ENCODE data around the gene NMU.
"Not testable (repeated sequence)": the region's sequence is repeated elsewhere in the genome, so short reads cannot be mapped to it uniquely, and the experiment has no call there.

The NMU gene

GRCh38 chr4:55635741-55636655, at the start of gene NMU:
NMU (minus strand) TSS chr4:55636298; CDS start chr4:55636192, 106 bp downstream.
- DNase-seq: peak; percentile 23 to 65

- DNase-seq: no peak
Observed at GRCh38 chr4:55684276-55684675, 48.2 kb upstream of the NMU start.

GRCh38 chr4:55682797-55683196, 46.7 kb upstream of the NMU start:
- DNase-seq: not testable (repeated sequence)

GRCh38 chr4:55682295-55682694, 46.2 kb upstream of the NMU start:
- DNase-seq: no peak

GRCh38 chr4:55681430-55681829, 45.3 kb upstream of the NMU start:
- no peak for DNase-seq

GRCh38 chr4:55675196-55675793, 39.2 kb upstream of the NMU start:
- DNase-seq: peak in 1 of 2 experiments; percentile 32

GRCh38 chr4:55673424-55673823, 37.3 kb upstream of the NMU start:
- DNase-seq: no peak

- DNase-seq: no peak
Observed at GRCh38 chr4:55671667-55672066, 35.6 kb upstream of the NMU start.

- no peak for DNase-seq
Observed at GRCh38 chr4:55670695-55671094, 34.6 kb upstream of the NMU start.

GRCh38 chr4:55668449-55668848, 32.4 kb upstream of the NMU start:
- DNase-seq: no peak

GRCh38 chr4:55666535-55666934, 30.4 kb upstream of the NMU start:
- no peak for DNase-seq

GRCh38 chr4:55663145-55663544, 27.0 kb upstream of the NMU start:
- DNase-seq: no peak

GRCh38 chr4:55661398-55662056, 25.4 kb upstream of the NMU start:
- peak in 1 of 2 experiments; percentile 5 for DNase-seq

- DNase-seq: no peak
Observed at GRCh38 chr4:55658657-55659056, 22.6 kb upstream of the NMU start.

- no peak for DNase-seq
Observed at GRCh38 chr4:55654131-55654530, 18.0 kb upstream of the NMU start.

- DNase-seq: no peak
Observed at GRCh38 chr4:55650483-55650882, 14.4 kb upstream of the NMU start.

- DNase-seq: no peak
Observed at GRCh38 chr4:55637272-55637820, 1.2 kb upstream of the NMU start.

GRCh38 chr4:55636656-55636999, 530 bp upstream of the NMU start:
- DNase-seq: no peak

- DNase-seq: peak; percentile 28 to 44
Observed at GRCh38 chr4:55635282-55635681, 816 bp downstream of the NMU start.

- DNase-seq: no peak
Observed at GRCh38 chr4:55634417-55635128, 1.5 kb downstream of the NMU start.

GRCh38 chr4:55633903-55634302, 2.2 kb downstream of the NMU start:
- DNase-seq: no peak

- DNase-seq: peak in 1 of 2 experiments; percentile 30
Observed at GRCh38 chr4:55625835-55626234, 10.3 kb downstream of the NMU start.

- not testable (repeated sequence) for DNase-seq
Observed at GRCh38 chr4:55624063-55624462, 12.0 kb downstream of the NMU start.
